Prostate gland (tissue), 2 donors: ENCODE data around the gene CBX2. TPM values are rescaled to one million over a fixed set of nuclear protein-coding genes. Genes with fewer than 3 reads are reported as not detected.

ENCODE experiments used
- DNase-seq: peaks from one replicate; pipeline ENCODE4 v3.0.0-alpha.2; 2019; ENCODE audit warnings: low spot score
- H3K27ac ChIP-seq, 2 donors: fragments of 200-600 bp; sonication (generic); 2 replicates each; pipeline ENCODE4 v1.5.1; 2017 to 2019
- H3K27me3 ChIP-seq: fragments of 200-600 bp; sonication (generic); replicated peaks from 2 replicates; pipeline ENCODE4 v1.5.1; 2019; ENCODE audit not compliant: insufficient read depth
- H3K36me3 ChIP-seq, 2 donors: fragments of 200-600 bp; sonication (generic); 1 replicate in 1 of 2; 2 replicates in 1 of 2; pipeline versions ENCODE4 v1.5.1 to v1.8.1; 2017 to 2019
- H3K4me1 ChIP-seq: fragments of 200-600 bp; sonication (generic); replicated peaks from 2 replicates; pipeline ENCODE4 v1.5.1; 2019
- H3K4me3 ChIP-seq, 2 donors: fragments of 200-600 bp; sonication (generic); 2 replicates each; pipeline ENCODE4 v1.5.1; 2017 to 2019
- H3K9me3 ChIP-seq: fragments of 200-600 bp; sonication (generic); 2 replicates; pipeline ENCODE4 v1.5.1; 2017
- POLR2A ChIP-seq: fragments of 450-650 bp; IDR thresholded peaks from one replicate; pipeline ENCODE4 v1.6.1; 2016; ENCODE audit warnings: antibody characterized with exemption, mild to moderate bottlenecking
- POLR2AphosphoS5 ChIP-seq: sonication (generic); formaldehyde crosslinking; IDR thresholded peaks from one replicate; pipeline ENCODE4 v1.6.1; 2017; ENCODE audit warnings: antibody characterized with exemption
- WGBS: methylation state at CpG from one replicate; pipeline ENCODE4 v1.1.5; 2018; 5-methylcytosine and 5-hydroxymethylcytosine counted together
- intact Hi-C: fragments of 100-400 bp; cut with DNase I; formaldehyde crosslinking; loops from one replicate; pipeline ENCODE4 v1.14.2; 2022
- total RNA-seq, 2 donors: library from RNA; depleted of rRNA; stranded (reverse); fragments of >200 nt; gene quantifications; one replicate each; pipeline ENCODE4 v1.1.0, GENCODE V29; 2016
- TF ChIP-seq, protein P1 (sequence below), 4 experiments: fragments of 200-600 bp in 2 of 4; fragments of 450-650 bp in 2 of 4; sonication (generic) in 2 of 4; IDR thresholded peaks; 1 replicate in 3 of 4; 2 replicates in 1 of 4; pipeline ENCODE4 v1.5.1; 2016 to 2019; ENCODE audit warnings: antibody characterized with exemption in 4 of 4, mild to moderate bottlenecking in 2 of 4, moderate library complexity in 2 of 4

CBX2 gene
- total RNA-seq, 2 donors from 2014 or later: 2.0 to 17.0 TPM

DNA sequence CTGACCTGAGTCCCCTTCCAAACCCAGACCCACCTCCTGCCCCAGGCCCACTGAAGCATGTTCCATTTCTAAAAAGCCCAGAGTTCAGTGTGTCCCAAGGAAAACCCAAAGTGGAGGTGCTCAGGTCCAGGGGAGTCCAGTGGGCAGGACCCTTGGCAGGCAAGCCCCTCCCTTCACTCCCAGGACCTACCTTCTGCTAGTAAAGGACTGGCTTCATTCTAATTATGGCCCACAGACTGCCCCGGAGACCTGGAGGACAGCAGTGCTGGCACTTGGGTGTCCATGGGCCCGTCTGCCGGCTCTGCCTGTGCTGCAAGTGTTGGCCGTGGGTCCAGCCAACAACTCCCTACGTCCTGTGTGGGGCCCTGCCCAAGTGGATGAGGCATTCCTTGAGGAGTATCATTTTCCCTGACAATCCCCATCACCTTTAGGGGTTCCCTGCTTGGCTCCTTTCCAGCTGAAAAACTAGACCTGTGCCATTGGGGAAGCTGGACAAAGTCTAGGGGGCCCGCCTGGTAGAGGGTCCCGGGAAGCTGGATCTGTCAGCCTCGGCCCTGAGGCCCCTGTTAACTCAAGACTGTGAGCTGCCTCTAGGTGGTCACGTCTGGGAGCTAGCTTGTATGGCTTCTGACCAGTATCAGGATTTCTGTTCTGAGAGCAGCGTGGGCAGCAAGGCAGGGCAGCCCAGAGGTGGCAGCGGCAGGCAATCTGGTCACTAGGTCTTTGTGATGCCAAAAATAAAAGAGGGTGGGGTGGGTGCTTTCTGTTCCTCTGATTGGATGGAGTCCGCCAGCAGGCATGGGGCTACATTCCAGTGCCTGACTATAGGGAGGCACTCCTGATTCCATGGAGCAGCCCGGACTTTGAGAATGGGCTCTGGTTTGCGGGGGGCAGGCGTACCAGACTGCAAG lies 8.2 kb downstream of the CBX2 start:
- no peaks in the 10 kb centered on the region for H3K9me3 ChIP-seq
- intact Hi-C loops: no loop called here
- no peak for DNase-seq
- peaks cover 13% of the 10 kb centered on the region for H3K27me3 ChIP-seq
- no peaks in the 10 kb centered on the region for H3K36me3 ChIP-seq
- no peaks in the 10 kb centered on the region for H3K4me1 ChIP-seq
- H3K4me3 ChIP-seq: no peak overlapping the region
- no peak for TF ChIP-seq POLR2A
- TF ChIP-seq, protein P1, sequence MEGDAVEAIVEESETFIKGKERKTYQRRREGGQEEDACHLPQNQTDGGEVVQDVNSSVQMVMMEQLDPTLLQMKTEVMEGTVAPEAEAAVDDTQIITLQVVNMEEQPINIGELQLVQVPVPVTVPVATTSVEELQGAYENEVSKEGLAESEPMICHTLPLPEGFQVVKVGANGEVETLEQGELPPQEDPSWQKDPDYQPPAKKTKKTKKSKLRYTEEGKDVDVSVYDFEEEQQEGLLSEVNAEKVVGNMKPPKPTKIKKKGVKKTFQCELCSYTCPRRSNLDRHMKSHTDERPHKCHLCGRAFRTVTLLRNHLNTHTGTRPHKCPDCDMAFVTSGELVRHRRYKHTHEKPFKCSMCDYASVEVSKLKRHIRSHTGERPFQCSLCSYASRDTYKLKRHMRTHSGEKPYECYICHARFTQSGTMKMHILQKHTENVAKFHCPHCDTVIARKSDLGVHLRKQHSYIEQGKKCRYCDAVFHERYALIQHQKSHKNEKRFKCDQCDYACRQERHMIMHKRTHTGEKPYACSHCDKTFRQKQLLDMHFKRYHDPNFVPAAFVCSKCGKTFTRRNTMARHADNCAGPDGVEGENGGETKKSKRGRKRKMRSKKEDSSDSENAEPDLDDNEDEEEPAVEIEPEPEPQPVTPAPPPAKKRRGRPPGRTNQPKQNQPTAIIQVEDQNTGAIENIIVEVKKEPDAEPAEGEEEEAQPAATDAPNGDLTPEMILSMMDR (IDR thresholded peaks at IDR 0.05): no peak
- TF ChIP-seq POLR2AphosphoS5: no peak
- WGBS: 91% methylated on average over 15 of the region's 15 CpGs
- H3K27ac ChIP-seq: no peak overlapping the region

DNA sequence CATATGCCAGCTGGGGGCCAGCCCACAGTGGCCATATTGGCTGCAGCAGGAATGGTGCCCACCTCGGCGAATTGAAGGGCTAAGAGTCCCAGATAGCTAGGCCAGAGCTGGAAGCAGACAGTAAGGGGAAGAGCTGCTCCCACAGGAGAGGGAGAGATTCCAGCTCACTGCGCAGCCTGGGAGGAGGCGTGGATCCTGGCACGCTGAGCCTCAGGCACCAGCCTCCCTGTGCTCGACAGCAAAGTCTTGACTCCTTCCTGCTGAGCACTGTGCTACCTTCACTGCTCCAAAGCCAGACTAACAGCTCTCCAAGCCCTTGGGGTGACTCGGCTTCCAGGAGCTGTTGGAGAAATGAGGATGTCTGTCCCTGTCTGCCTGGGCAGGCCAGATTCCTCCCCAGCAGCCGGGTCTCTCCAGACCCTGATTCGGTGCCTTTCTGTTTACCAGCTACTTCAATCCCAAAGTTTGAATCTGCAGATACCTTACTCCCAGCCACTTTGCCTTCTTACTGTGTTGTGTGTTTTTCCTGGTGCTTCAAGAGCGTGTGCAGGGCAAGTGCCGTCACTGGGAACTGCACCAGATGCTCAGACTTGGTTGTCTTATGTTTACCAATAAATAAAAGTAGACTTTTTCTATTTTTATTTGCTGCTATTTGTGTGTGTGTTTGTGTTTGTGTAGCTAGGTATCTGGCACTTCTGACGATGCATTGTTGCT lies 9.1 kb downstream of the CBX2 start:
- Histone ChIP-seq H3K27me3 (peaks cover 22% of the 10 kb centered on the region), H3K4me1 (no peaks in the 10 kb centered on the region), H3K9me3 (no peaks in the 10 kb centered on the region), H3K36me3 (no peaks in the 10 kb centered on the region), H3K4me3 (no peak overlapping the region), H3K27ac (no peak overlapping the region)
- DNase-seq: no peak
- WGBS: 90% methylated on average over 11 of the region's 12 CpGs
- TF ChIP-seq POLR2A (no peak), POLR2AphosphoS5 (no peak)
- TF ChIP-seq, protein P1 (IDR thresholded peaks at IDR 0.05): no peak
- intact Hi-C loops: no loop called here

DNA sequence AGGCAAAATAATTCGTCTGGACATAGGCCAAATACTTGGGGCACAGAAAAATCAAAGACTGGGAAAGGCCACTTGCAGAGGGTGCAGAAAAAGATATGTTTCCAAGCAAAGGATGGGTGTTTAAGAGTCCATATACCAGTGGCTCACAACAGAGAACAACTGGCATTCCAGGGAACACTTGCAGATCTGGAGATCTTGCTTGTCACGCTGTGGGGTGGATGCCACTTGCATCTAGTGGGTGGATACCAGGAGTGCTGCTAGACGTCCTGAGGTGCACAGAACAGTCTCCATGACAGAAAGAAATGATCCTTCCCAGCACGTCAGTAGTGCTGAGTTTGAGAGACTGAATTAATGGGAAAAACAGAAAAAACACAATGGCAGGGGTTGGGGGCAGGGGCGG lies 10.5 kb downstream of the CBX2 start:
- H3K27me3 ChIP-seq: peaks cover 29% of the 10 kb centered on the region
- WGBS: 83% methylated on average over 5 of the region's 5 CpGs
- H3K27ac ChIP-seq: no peak overlapping the region
- intact Hi-C loops: no loop called here
- TF ChIP-seq POLR2A (no peak), POLR2AphosphoS5 (no peak)
- TF ChIP-seq, protein P1 (IDR thresholded peaks at IDR 0.05): no peak
- H3K4me1 ChIP-seq: no peaks in the 10 kb centered on the region
- no peak for DNase-seq
- H3K4me3 ChIP-seq: no peak overlapping the region
- no peaks in the 10 kb centered on the region for H3K9me3 ChIP-seq
- H3K36me3 ChIP-seq: no peaks in the 10 kb centered on the region

DNA sequence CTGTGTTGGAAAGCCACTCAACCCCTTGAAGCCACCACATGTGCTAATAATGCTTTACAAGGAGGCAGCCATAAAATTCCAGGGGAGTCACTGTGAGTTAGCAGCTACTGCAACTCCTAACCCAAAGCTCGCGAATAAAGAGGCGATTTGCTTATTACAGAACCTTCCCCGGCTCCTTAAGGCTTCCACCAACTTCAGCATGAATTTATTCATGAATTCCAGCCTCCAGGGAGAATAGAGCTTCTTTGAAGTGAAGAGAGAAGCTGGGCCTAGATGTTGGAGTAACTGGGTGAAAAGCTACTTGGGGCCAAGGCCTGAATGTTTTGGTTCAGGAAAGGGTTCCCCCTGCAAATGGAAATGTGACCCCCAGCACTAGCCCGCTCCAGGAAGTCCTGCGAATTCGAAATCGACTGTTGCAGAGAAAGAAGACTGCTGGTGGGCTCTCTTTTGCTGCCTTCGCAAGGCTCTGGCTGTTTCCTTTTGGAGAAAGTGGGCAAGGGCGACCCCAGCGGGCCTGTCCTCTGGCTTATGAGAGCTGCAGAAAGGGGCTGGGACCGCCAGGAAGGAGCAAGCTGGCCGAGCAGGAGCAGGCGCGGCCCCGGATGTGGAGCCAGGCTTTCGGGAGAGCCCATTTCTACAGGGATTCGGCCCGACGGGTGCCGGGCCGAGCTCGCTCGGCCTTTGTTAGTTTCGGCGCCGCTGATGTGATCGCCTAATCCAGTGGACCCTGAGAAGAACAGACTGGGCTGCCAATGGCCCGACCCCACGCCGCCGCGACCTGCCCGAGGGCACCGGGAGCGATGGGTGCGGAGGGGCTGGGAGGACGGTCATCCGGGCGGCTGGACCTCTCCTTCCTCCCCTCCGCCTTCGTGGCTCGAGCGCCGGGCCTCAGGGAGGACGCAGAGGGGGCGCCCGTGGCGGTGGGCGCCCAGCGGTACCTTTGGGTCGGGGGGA lies 11.3 kb downstream of the CBX2 start:
- intact Hi-C loops: no loop called here

More for the DNA sequence above, 11.3 kb downstream of the CBX2 start:
- DNase-seq: no peak
- Histone ChIP-seq H3K9me3 (no peaks in the 10 kb centered on the region), H3K27ac (no peak overlapping the region), H3K36me3 (no peaks in the 10 kb centered on the region), H3K4me3 (no peak overlapping the region), H3K27me3 (peaks cover 29% of the 10 kb centered on the region), H3K4me1 (no peaks in the 10 kb centered on the region)
- TF ChIP-seq, protein P1 (IDR thresholded peaks at IDR 0.05): no peak
- no peak for TF ChIP-seq POLR2A
- TF ChIP-seq POLR2AphosphoS5: no peak
- WGBS: 28% methylated on average over 51 of the region's 52 CpGs
